Lung (tissue), 16 donors: ENCODE measurements around the gene ZMPSTE24. TPM values are rescaled to one million over a fixed set of nuclear protein-coding genes. Genes with fewer than 3 reads are reported as not detected.
A peak's percentile ranks its signal among the peaks of the same experiment; 100 is the strongest.
"Not testable (repeated sequence)": the region's sequence is repeated elsewhere in the genome, so short reads cannot be mapped to it uniquely, and the experiment has no call there.

ENCODE experiments used
- ATAC-seq: fragments of 200-7000 bp; cut with Tn5 transposase; one replicate; pipeline ENCODE4 v1.9.1; 2020; ENCODE audit warnings: moderate number of reproducible peaks; ENCODE audit not compliant: insufficient read depth, low FRiP score
- DNase-seq, 3 donors: peaks; one replicate each; pipeline ENCODE4 v3.0.0-alpha.2; 2013 to 2017
- H3K27ac ChIP-seq, 2 donors: one replicate each; pipeline ENCODE4 v1.5.1; 2013; ENCODE audit warnings: mild to moderate bottlenecking in 2 of 2, moderate library complexity in 2 of 2, control low read depth in 1 of 2, inconsistent platforms in 1 of 2, low read depth in 1 of 2, low read length in 1 of 2
- H3K27me3 ChIP-seq, 3 donors: one replicate each; pipeline ENCODE4 v1.5.1; 2013; ENCODE audit warnings: low read length in 2 of 3; ENCODE audit not compliant: control insufficient read depth in 3 of 3, insufficient read depth in 3 of 3
- H3K36me3 ChIP-seq, 4 donors: one replicate each; pipeline ENCODE4 v1.5.1; 2013; ENCODE audit warnings: low read length in 4 of 4, mild to moderate bottlenecking in 1 of 4, moderate library complexity in 1 of 4; ENCODE audit not compliant: control insufficient read depth in 4 of 4, insufficient read depth in 4 of 4
- H3K4me1 ChIP-seq, 5 donors: one replicate each; pipeline ENCODE4 v1.5.1; 2013; ENCODE audit warnings: low read length in 5 of 5, mild to moderate bottlenecking in 2 of 5, moderate library complexity in 1 of 5; ENCODE audit not compliant: control insufficient read depth in 5 of 5, insufficient read depth in 5 of 5
- H3K4me3 ChIP-seq: one replicate; pipeline ENCODE4 v1.5.1; 2013; ENCODE audit warnings: mild to moderate bottlenecking, control low read depth, moderate library complexity
- H3K9ac ChIP-seq, 2 donors: one replicate each; pipeline ENCODE4 v1.5.1; 2013; ENCODE audit warnings: low read length in 2 of 2, control low read depth in 1 of 2; ENCODE audit not compliant: insufficient read depth in 1 of 2
- H3K9me3 ChIP-seq, 4 donors: one replicate each; pipeline ENCODE4 v1.5.1; 2013; ENCODE audit warnings: low read length in 3 of 4, mild to moderate bottlenecking in 1 of 4, moderate library complexity in 1 of 4; ENCODE audit not compliant: control insufficient read depth in 4 of 4, insufficient read depth in 3 of 4
- CTCF ChIP-seq: IDR thresholded peaks from 2 replicates; pipeline ENCODE4 v1.5.1; 2012; ENCODE audit warnings: mild to moderate bottlenecking; ENCODE audit errors: control extremely low read depth, extremely low read depth
- WGBS, 2 donors: extraction: QIAGEN DNeasy Blood & Tissue Kit; methylation state at CpG; one replicate each; pipeline ENCODE4 v1.1.7; 2013; 5-methylcytosine and 5-hydroxymethylcytosine counted together
- long read RNA-seq, 5 donors: transcript quantifications; one replicate each; lab custom pipeline, GENCODE V29; 2026
- polyA plus RNA-seq, 2 donors: library from polyadenylated mRNA; stranded (reverse); fragments of 200-250 nt; gene quantifications; one replicate each; pipeline ENCODE4 v1.2.1, GENCODE V29; 2013
- total RNA-seq, 2 donors: library from RNA; depleted of rRNA in 1 of 2; stranded (reverse); fragments of >200 nt in 1 of 2; gene quantifications; one replicate each; pipeline ENCODE4 v1.2.1, GENCODE V29; 2014 to 2021
- donor health status: control.
- donor health status: control.
- donor health status: Bipolar disorder and iron deficiency.
- donor health status: healthy.
- donor health status: DM: yes; HTN: yes; CAD: no.

ZMPSTE24 gene
- 10 to 100 TPM; 40.3 to 41.8 TPM for total RNA-seq
- polyA plus RNA-seq: 10 to 100 TPM; 17.2 to 30.4 TPM
- long read RNA-seq, donor 1, transcript ZMPSTE24-201 (10 exons, 3,108 nt): major isoform, 13 of 30 reads
- long read RNA-seq, donor 1, partial matches to known transcripts: 14 of 30 reads
- long read RNA-seq, donor 1, other reads (novel, unspliced or antisense): 0 of 30 reads
- long read RNA-seq, donor 2, partial matches to known transcripts: 0 of 4 reads
- long read RNA-seq, donor 2, other reads (novel, unspliced or antisense): 0 of 4 reads
- long read RNA-seq, donor 3, partial matches to known transcripts: 0 of 6 reads
- long read RNA-seq, donor 3, other reads (novel, unspliced or antisense): 0 of 6 reads
- long read RNA-seq, donor 4, partial matches to known transcripts: 0 of 7 reads
- long read RNA-seq, donor 4, other reads (novel, unspliced or antisense): 0 of 7 reads
- long read RNA-seq, donor 5, transcript ZMPSTE24-201 (10 exons, 3,108 nt): major isoform, 12 of 14 reads
- long read RNA-seq, donor 5, partial matches to known transcripts: 0 of 14 reads
- long read RNA-seq, donor 5, other reads (novel, unspliced or antisense): 0 of 14 reads

DNA sequence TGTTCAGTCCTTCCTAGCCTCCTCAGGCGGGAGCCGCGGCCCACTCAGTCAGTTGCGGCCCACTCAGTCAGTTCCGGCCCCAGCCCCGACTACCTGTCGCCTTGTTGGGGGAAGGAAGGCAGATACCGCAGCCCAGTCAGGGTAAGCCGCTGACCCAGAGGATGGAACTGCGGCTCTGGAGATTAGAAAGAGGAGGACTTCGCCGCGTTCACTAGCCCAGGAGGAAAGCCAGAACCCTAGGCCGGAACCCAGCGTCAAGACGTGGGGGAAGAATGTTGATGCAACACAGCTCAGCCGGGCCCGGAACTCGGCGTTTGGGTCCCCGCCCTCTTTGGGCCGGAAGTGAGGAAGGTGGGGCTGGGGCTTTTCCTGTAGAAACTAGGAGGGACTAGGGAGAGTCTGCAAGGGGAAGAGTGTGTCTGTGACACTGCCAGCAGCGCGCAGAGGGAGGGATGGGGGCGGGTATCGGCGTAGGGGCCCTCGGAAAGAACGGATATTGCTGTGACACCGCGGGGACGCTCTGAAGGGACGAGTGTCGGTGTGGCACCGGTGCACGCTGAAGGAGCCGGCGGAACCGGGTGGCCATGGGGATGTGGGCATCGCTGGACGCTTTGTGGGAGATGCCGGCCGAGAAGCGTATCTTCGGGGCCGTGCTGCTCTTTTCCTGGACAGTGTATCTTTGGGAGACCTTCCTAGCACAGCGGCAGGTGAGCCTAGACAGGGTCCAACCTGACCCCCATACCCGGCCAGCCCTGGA, at the start of gene ZMPSTE24:
ZMPSTE24 (plus strand) TSS at position 549 of the 757 bp plus-strand sequence; CDS start at position 585, 36 bp downstream.
- Histone ChIP-seq H3K9ac (peak within 1 kb of the TSS; percentile 88 to 99), H3K36me3 (peaks cover 4 to 17% (median 9%) of the 10 kb centered on the region in 4 donors), H3K4me3 (peak within 1 kb of the TSS; percentile 99), H3K4me1 (peaks cover 0 to 12% (median 10%) of the 10 kb centered on the region in 5 donors), H3K27ac (peak within 1 kb of the TSS; percentile 89 to 95), H3K9me3 (no peaks in the 10 kb centered on the region), H3K27me3 (no peaks in the 10 kb centered on the region)
- ATAC-seq: peak; percentile 99
- no peak for TF ChIP-seq CTCF
- peak; percentile 98 to 99 (median 98) for DNase-seq
- 0% methylated on average over 48 of the region's 48 CpGs for WGBS, 2 donors

DNA sequence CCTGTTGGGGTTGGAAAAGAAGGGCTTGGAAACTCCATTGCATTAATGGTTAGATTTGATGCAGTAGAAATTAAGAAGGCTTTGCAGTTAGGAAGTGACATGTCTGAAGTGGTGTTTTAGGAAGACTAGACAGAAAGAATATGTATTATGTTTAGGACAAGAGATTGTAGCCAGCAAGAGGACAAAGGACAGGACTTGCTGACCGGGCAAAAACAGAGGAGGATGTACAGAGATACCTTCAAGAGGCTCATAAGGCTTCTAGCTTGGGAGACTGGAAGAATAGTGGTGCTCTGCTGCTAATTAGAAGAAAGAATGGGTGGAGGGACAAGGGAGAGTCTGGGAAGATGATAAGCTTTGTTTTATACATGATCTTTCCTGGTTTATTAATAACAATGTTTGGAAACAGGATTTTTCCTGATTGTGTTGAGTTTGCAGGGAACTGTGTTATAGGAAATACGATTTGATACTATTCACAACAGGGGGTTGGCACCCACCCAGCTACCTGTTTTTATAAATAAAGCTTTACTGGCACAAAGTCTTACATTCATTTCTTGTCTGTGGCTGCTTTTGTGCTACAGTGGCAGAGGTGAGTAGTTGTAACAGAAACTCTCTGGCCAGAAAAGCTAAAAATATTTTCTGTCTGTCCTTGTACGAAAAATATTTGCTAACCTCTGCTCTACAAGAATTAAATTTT, 47.4 kb upstream of the ZMPSTE24 start:
- no peak for TF ChIP-seq CTCF
- ATAC-seq (no peak), DNase-seq (no peak)
- Histone ChIP-seq H3K4me3 (no peak overlapping the region), H3K4me1 (peaks cover 0 to 4% (median 0%) of the 10 kb centered on the region in 5 donors), H3K27ac (no peak overlapping the region), H3K9me3 (no peaks in the 10 kb centered on the region), H3K27me3 (no peaks in the 10 kb centered on the region), H3K36me3 (peaks cover 0 to 29% (median 4%) of the 10 kb centered on the region in 4 donors), H3K9ac (no peak overlapping the region)
- WGBS, 2 donors: 82 to 84% methylated on average over 3 of the region's 3 CpGs

DNA sequence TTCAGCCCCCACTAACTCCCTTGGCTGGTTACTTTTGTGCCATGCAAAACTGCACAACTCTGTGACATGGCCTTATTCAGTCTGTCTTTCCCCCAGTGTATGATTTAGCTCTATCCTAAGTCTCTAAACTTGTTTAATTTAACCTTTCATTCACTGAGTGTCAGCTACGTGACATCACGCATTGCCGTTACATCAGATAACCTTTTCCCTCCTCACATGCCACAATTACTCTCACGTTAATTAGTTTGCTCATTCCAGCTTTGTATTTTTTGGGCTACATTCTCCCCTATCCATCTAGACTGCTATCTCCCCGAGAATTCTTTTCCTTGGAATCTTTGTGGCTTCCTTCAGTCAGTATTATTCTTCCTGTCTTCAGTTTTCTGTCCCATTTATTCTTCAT, 39.7 kb upstream of the ZMPSTE24 start:
- WGBS, 2 donors: 97 to 98% methylated on average over 5 of the region's 5 CpGs
- no peak overlapping the region for H3K9ac ChIP-seq

DNA sequence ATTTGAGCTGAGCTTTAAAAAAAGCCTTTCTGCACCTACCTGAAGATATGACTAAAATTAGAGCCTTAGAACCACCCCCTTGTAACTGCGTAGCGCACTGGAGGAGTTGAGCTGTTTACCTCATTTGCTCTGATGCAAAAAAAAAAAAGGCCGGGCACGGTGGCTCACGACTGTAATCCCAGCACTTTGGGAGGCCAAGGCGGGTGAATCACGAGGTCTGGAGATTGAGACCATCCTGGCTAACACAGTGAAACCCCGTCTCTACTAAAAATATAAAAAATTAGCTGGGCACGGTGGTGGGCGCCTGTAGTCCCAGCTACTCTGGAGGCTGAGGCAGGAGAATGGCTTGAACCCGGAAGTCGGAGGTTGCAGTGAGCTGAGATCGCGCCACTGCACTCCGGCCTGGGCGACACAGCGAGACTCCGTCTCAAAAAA, 36.5 kb upstream of the ZMPSTE24 start:
- H3K27ac ChIP-seq, ATAC-seq, H3K9ac ChIP-seq, H3K4me1 ChIP-seq, H3K36me3 ChIP-seq, DNase-seq, H3K4me3 ChIP-seq, H3K9me3 ChIP-seq, H3K27me3 ChIP-seq: not testable (repeated sequence)
- 96 to 99% methylated on average over 18 of the region's 18 CpGs for WGBS, 2 donors

More for the DNA sequence above, 39.7 kb upstream of the ZMPSTE24 start:
- Histone ChIP-seq H3K27ac (no peak overlapping the region), H3K4me1 (no peaks in the 10 kb centered on the region), H3K9me3 (no peaks in the 10 kb centered on the region), H3K27me3 (no peaks in the 10 kb centered on the region), H3K36me3 (peaks cover 0 to 9% (median 3%) of the 10 kb centered on the region in 4 donors), H3K4me3 (no peak overlapping the region)
- no peak for DNase-seq
- no peak for TF ChIP-seq CTCF
- ATAC-seq: no peak
